Measurements from ENCODE around the gene FBXO31.

FBXO31 gene

DNA sequence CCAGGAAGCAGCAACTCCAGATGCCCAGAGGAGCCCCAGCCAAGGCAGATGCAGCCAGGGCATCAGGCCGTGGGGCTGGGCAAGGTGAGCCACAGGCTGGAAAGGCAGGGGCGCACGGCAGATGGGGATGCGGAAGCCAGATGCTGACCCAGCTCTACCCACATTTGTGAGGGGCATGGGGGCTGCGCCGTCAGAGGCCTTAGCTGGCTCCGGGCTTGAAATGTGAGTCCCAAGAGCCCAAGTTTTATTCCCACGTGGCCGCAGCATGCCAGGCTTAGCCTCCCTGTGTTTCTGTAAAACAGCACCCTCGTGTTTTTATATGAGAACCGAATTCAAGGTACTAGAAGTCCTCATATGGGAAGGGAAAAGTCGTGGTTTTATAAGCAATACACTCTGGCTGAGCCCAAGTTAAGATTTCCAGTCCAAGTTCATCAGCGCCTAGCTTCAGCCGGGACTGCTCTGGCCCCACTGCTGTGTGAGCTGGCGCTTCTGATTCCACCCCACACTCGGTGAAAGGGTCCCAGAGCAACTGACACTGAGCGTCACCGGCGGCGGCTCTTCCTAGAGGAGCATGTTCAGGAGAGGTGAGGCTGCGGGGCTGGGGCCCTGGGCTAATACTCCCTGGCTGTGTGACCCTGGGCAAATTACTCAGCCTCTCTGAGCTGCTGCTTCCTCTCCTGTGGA lies 59.7 kb downstream of the FBXO31 start:
- DNase-seq, result no peak

DNA sequence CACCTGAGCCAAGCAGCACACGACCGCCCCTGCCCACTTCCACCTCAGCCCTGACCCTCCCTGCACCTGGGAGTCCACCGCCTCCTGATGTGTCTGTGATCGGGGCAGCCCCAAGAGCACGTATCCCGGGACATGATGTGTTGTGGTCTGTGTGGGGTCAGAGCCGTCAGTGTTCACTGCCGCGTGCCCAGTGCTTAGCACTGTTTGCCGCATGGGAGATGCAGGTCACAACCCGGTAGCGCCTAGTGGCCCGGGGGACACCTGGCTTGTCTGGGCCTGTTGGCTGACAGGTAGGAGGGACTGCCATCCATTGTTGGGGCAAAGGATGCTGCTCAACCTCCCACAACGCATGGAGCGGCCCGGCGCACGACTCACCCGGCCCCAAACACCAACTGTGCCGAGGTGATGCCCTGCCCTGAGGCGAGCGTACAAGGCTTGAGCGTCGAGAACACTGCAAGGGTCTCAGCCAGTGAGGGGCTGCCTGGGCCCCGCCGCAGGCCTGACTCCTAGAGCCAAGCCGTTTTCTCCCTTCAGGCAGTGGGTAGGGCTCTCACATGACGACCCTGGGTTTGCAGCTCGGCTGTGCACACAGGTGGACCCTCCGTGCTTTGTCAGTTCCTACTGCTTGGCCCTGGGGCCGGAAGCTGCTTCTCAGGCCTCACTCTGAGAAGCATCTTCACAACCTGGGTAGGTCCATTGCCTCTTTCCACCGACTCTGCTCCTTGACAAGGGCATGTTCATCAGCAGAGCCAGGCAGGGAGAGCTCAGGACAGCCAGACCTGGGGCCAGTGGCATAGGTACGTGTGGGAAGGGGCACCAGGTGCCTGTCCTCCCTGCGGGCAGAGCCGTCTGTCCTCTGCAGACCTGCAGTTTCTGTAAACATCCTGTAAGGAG lies 60.5 kb downstream of the FBXO31 start:
- DNase-seq, result no peak

DNA sequence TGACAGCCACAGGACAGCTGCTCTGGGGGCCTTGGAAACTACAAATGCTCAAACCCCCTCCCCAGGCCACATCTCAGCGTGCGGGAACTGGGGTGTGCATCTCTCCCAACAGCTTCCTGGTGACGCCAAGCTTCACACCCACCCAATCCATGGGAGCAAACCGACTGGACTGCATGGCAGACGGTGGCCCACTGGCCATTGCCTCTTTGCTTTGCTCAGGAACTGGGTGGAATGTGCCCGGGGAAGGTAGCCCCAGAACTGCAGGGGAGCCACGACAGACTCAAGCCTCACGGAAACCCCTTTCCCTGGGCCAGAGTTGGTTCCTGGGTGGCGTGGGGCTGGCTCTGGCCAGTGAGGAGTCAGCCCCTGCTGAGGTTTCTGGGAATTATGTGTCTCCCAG lies 61.2 kb downstream of the FBXO31 start:
- DNase-seq, result no peak

DNA sequence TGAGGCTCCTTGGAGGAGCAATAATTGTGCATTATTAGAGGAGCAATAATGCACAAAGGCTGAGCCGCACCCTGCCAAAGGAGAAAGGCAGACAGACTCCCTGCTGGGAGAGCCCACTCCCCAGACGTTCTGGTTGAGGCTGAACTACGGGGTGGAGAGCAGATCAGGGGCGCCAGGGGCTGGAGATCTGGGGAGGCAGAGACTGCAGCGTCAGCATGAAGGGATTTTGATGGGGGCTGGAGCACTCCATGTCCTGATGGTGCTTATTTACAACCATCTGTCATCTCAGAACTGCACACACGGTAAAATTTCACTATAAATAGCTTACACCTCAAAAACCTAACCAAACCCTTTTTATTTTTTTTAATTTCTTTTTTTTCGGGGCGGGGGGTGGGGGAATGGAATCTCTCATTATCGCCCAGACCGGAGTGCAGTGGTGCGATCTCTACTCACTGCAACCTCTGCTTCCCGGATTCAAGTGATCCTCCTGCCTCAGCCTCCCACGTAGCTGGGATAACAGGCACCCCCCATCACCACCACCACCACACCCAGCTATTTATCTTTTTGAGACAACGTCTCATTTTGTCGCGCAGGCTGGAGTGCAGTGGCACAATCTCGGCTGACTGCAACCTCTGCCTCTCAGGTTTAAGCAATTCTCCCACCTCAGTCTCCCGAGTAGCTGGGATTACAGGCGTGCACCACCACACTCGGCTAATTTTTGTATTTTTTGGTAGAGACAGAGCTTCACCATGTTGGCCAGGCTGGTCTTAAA lies 62.1 kb downstream of the FBXO31 start:
- DNase-seq, result no peak

DNA sequence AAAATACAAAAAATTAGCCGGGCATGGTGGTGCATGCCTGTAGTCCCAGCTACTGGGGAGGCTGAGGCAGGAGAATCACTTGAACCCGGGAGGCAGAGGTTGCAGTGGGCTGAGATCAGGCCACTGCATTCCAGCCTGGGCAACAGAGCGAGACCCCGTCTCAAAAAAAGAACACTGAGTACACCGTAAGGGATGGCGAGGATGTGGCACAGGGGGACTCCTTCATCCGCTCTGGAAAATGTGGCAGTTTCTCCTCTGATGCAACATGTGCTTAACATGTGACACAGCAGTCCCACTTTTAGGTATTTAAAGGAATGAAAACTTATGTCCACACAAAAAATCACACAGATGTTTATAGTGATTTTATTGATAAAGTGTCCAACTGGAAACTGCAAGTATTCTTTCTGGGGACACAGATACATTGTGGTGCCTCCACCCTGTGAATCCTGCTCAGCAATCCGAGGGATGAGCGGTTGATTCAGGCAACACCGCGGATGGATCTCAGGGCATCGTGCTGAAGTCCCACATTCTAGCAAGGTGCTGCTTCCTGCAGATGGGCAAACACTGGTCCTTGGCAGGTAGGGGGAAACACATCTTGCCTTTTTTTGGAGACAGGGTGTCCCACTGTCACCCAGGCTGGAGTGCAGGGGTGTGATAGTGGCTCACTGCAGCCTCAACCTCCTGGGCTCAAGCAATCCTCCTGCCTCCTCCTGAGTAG lies 62.9 kb downstream of the FBXO31 start:
- no peak for DNase-seq

DNA sequence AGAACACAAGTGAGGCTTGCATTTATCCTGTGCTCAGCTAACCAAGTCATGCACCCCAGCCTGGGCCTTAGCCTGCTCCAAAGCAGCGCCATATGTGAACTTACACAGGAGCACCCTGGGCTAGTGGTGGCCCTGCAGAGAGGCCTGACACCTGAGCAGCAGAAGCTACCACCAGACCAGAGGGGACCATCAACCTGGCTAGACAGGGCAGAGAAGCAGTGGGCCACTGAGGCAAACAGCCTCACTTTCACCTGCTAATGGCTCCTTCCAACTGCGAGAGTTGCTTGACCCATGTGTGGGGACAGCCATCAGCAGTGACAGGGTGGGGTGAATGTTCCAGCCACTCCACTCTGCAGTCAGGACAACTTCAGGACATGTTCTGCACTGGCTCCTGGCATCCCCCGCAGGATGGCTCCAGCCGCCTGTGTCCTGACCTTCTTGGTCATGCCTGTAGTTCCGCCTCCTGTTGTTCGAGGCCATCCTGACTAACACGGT lies 63.5 kb downstream of the FBXO31 start:
- no peak for DNase-seq

DNA sequence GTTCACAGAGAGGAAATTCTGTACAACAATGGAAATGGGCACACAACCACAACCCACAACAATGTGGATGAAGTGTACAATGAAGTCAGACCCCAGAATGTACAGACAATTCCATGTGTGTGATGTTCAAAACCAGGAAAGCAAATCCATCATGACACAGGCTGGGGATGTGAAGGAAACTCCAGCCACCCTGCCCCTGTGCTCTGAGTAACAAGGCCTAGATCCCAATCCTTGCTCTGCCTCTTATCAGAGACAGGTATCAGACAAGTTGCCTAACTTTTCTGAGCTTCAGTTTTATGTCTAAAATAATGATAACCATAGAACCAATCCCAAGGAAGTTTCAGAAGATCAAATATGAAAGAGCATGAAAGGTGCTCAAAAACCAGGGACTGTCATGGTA lies 64.6 kb downstream of the FBXO31 start:
- DNase-seq, result no peak

DNA sequence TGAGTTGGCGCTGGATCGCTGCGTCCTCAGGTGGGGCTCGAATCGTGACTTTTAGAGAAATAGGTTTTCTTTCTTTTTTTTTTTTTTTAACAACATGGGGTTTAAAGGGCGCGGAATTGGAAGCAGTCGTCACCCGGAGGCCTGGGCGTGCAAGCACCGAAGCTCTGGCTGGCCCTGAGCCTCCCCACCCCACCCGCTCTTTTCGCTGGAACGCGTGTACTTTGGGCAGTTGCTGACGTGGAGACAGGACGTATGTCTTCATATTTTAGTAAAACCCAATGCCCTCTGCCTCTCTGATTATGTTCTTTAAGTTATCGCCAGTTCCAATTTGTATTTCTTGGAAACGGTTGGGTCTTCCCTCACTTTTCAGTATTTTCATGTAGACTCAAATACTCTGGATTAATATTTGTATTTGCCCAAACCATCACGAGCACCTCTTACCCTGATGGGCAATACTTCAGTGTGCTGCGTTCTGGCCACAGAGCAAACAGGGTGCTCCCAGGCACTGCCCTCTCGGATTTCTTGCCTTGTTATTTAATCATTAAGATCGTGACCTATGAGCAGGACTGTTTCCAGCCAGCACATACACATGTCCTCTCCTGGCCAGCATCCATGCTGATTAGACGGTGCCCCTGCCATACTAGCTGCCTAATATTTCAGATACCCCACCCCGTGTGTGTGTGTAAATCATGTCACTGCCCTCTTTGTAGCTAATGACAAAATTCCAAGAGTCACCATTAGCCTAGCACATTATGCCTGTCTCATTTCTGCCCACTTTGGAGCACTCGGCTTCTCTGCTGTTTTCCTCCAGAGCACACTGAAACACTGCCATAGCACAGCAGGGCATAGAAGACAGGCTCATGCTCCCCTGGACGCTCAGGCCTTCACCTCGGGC lies 65.6 kb downstream of the FBXO31 start:
- DNase-seq, result peak in 1 of 2 donors; percentile 18

DNA sequence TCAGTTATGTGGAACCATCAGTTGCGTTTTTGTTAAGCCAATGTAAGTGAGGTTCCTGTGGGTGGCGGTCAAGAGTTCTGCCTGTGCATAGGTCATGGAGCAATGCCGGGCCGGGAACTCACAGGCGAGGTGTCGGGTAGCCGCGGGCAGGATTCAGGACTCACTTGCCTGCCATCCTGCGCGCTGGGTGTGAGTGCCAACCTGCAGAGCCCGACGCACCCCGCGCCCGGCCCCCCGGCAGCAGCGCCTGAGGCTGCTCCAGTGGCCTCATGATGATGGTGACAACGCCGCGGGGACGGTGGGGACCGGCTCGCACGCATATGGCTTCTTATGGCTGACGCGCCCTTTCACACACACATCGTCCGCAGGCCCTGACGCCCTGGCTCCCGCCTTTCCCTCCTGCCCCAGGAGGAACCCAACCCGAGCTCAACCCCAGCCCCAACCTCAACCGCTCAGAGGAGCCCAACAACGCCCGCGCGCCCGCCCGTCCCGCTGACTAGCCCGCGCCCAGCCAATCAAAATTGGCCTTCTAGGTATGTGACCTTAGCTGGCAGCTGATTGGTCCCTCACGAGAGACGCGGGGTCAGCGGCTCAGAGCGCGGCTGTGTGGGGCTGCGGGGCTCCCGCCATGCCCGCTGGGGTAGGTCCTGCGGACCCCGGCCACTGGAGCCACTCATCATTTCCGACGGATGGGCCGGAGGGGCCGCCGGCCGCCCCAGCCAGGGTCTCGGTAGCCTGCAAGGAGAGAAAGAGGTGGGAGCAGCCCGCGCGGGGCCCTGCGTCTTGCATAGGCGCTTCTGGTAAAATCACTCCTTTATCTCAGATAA lies 66.4 kb downstream of the FBXO31 start, which contains the start of gene C16orf95:
C16orf95 (minus strand) TSS at position 470 of the 827 bp plus-strand sequence; CDS start at position 320, 150 bp downstream.
- DNase-seq, result peak; percentile 94 to 98

- DNase-seq, result no peak
Observed at GRCh38 chr16:87316450-87316922, 67.1 kb downstream of the FBXO31 start.

- DNase-seq, result no peak
Observed at GRCh38 chr16:87314990-87315420, 68.6 kb downstream of the FBXO31 start.

GRCh38 chr16:87312008-87312407 lies 71.6 kb downstream of the FBXO31 start:
- no peak for DNase-seq

- no peak for DNase-seq
Observed at GRCh38 chr16:87311387-87311786, 72.2 kb downstream of the FBXO31 start.

DNA sequence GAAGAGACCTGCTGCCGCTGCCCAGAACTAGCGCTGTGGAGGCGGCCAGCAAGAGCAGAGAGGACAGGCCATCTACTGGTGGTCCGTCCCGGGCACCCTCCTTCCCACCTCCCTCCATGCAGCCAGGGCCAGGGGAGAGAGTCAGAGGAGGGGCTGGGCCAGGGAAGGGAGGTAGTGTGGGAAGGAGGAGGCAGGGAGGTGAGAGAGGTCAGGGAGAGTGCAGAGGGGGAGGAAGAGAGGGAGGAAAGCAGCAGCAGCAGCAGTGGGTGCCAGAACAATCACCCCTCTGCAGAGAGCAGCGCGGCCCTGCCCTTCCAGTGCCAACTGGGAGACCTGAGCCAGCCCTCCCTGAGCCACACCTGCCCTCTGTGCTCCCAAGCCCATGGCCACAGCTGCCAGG lies 73.0 kb downstream of the FBXO31 start:
- no peak for DNase-seq

GRCh38 chr16:87309620-87310525 lies 73.7 kb downstream of the FBXO31 start:
- DNase-seq, result no peak

GRCh38 chr16:87308826-87309225 lies 74.8 kb downstream of the FBXO31 start:
- no peak for DNase-seq

GRCh38 chr16:87306516-87306915 lies 77.1 kb downstream of the FBXO31 start:
- no peak for DNase-seq

- no peak for DNase-seq
Observed at GRCh38 chr16:87305505-87306391, 77.8 kb downstream of the FBXO31 start.
